GM21515 (cell line): ENCODE results near the gene MUC5B.
A peak's percentile ranks its signal among the peaks of the same experiment; 100 is the strongest.
"Not testable (repeated sequence)": the region's sequence is repeated elsewhere in the genome, so short reads cannot be mapped to it uniquely, and the experiment has no call there.

Experiments
- ATAC-seq: cut with Tn5 transposase; IDR thresholded peaks from one replicate; pipeline ENCODE4 v1.9.1; 2021; ENCODE audit not compliant: unreplicated experiment

The MUC5B gene

DNA sequence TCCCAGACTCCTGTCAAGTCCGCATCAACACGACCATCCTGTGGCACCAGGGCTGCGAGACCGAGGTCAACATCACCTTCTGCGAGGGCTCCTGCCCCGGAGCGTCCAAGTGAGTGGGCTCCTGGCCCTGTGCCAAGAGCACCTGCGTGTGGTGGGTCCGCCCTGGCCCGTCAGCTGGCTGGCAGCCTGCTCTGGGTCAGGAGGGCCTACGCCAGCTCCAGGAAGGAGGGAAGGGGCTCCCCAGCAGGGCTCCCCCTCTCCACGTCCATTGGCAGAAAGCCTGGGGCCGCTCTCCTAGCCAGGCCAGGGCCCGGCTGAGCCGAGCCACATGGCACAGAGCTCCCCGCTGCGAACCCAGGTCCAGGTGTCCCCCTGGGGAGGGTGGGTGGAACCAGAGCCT lies 37.8 kb downstream of the MUC5B start:
- ATAC-seq, result no peak

- no peak for ATAC-seq
Measured at GRCh38 chr11:1261241-1262071, 38.6 kb downstream of the MUC5B start.

GRCh38 chr11:1262172-1263006 lies 39.5 kb downstream of the MUC5B start:
- peak; percentile 86 for ATAC-seq

GRCh38 chr11:1263010-1263409 lies 40.1 kb downstream of the MUC5B start:
- ATAC-seq, result peak; percentile 16

DNA sequence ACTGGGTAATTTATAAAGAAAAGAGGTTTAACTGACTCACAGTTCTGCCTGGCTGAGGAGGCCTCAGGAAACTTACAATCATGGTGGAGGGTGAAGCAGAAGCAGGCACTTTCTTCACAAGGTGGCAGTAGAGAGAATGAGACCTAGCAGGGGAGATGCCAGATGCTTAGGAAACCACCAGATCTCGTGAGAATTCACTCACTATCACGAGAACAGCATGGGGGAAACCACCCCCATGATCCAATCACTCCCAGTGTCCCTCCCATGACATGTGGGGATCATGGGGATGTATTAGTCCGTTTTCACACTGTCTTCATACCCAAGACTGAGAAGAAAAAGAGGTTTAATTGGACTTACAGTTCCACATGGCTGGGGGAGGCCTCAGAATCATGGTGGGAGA lies 41.6 kb downstream of the MUC5B start:
- ATAC-seq, result not testable (repeated sequence)

- not testable (repeated sequence) for ATAC-seq
Measured at GRCh38 chr11:1265480-1265879, 42.6 kb downstream of the MUC5B start.

DNA sequence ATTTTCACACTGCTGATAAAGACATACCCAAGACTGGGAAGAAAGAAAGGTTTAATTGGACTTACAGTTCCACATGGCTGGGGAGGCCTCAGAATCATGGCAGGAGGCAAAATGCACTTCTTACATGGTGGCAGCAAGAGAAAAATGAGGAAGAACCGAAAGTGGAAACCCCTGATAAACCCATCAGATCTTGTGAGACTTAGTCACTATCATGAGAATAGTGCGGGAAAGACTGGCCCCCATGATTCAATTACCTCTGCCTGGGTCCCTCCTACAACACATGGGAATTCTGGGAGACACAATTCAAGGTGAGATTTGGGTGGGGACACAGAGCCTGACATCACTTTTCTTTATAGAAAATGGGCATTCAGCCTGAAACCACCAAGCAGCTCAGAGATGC lies 44.1 kb downstream of the MUC5B start:
- not testable (repeated sequence) for ATAC-seq

- no peak for ATAC-seq
Measured at GRCh38 chr11:1267441-1268100, 44.7 kb downstream of the MUC5B start.

GRCh38 chr11:1269957-1270356 lies 47.1 kb downstream of the MUC5B start:
- no peak for ATAC-seq

GRCh38 chr11:1270476-1270875 lies 47.6 kb downstream of the MUC5B start:
- no peak for ATAC-seq

- ATAC-seq, result no peak
Measured at GRCh38 chr11:1271002-1271401, 48.1 kb downstream of the MUC5B start.

DNA sequence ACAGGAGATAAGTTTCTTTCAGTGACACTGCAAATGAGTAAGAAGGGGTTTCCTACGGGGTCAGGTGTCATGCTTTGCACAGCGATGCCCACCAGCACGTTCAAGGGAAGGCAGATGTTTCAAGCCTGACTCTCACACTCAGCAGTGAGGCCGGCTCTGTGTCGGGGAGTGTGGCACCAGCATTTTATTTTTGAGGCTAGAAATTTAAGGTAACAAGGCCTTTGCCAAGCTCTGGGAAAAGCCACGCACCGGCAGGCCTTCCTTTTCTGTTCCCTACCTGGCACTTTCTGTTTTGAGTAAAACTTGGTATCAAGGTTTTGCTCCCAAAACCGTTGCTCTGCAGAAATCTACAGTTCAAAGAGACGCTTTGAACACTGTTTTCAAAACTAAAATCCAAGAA lies 48.5 kb downstream of the MUC5B start:
- ATAC-seq, result no peak

- ATAC-seq, result no peak
Measured at GRCh38 chr11:1271927-1272326, 49.1 kb downstream of the MUC5B start.

- no peak for ATAC-seq
Measured at GRCh38 chr11:1272531-1272930, 49.7 kb downstream of the MUC5B start.

GRCh38 chr11:1274501-1274900 lies 51.6 kb downstream of the MUC5B start:
- ATAC-seq, result no peak

- ATAC-seq, result no peak
Measured at GRCh38 chr11:1275021-1275420, 52.2 kb downstream of the MUC5B start.

- ATAC-seq, result no peak
Measured at GRCh38 chr11:1276041-1276790, 53.4 kb downstream of the MUC5B start.

- no peak for ATAC-seq
Measured at GRCh38 chr11:1276866-1277615, 54.2 kb downstream of the MUC5B start.

- ATAC-seq, result no peak
Measured at GRCh38 chr11:1277936-1278512, 55.2 kb downstream of the MUC5B start.
